ENCODE measurements around the gene RNF112. TPM values are rescaled to one million over a fixed set of nuclear protein-coding genes. Genes with fewer than 3 reads are reported as not detected.

RNF112 gene
- total and polyA plus RNA-seq, 2 of the 13 experiments (the other 11 are each of a cell fraction or from before 2014, with no cell fraction given) = 0.05 TPM; not detected in 1

- TF ChIP-seq ATF4 (CRISPR knock-in tag; IDR thresholded peaks at IDR 0.05) (no peak), ZNF382 (CRISPR knock-in tag; IDR thresholded peaks at IDR 0.05; ENCODE audit: borderline replicate concordance) (no peak), ZBTB44 (CRISPR knock-in tag; IDR thresholded peaks at IDR 0.05) (no peak), ZNF317 (CRISPR knock-in tag; IDR thresholded peaks at IDR 0.05) (no peak), ZNF17 (CRISPR knock-in tag; IDR thresholded peaks at IDR 0.05) (no peak), ZNF143 (CRISPR knock-in tag; IDR thresholded peaks at IDR 0.05) (no peak), KLF13 (CRISPR knock-in tag; IDR thresholded peaks at IDR 0.05) (no peak), ZNF160 (CRISPR knock-in tag; IDR thresholded peaks at IDR 0.05) (no peak), ZNF546 (CRISPR knock-in tag; conservative IDR thresholded peaks at IDR 0.05) (no peak), FUBP1 (CRISPR knock-in tag; IDR thresholded peaks at IDR 0.05; ENCODE audit: borderline replicate concordance) (no peak), KIAA2018 (CRISPR knock-in tag; IDR thresholded peaks at IDR 0.05; ENCODE audit: borderline replicate concordance) (no peak), DBP (CRISPR knock-in tag; IDR thresholded peaks at IDR 0.05; ENCODE audit: not compliant biosample characterization) (no peak), TMF1 (CRISPR knock-in tag; IDR thresholded peaks at IDR 0.05; ENCODE audit: low read depth) (no peak), ZNF530 (CRISPR knock-in tag; IDR thresholded peaks at IDR 0.05; ENCODE audit: low read depth) (no peak), IRF2 (CRISPR knock-in tag; IDR thresholded peaks at IDR 0.05) (no peak), ZNF354B (CRISPR knock-in tag; IDR thresholded peaks at IDR 0.05) (no peak)
Measured at GRCh38 chr17:19369107-19369778, 41.8 kb upstream of the RNF112 start (continued).

All from HepG2 (cell line).